Measurements from ENCODE around the gene RAI1. TPM values are rescaled to one million over a fixed set of nuclear protein-coding genes. Genes with fewer than 3 reads are reported as not detected.

RAI1 gene
- total and polyA plus RNA-seq, 5 donors from 2014 or later: 0.80 to 11.4 (median 1.1) TPM

GRCh38 chr17:17766744-17767120, 85.5 kb downstream of the RAI1 start:
- ATAC-seq (ENCODE audit: low read depth in 2 of 2) (no peak), DNase-seq (no peak)
- peak overlapping the region in 1 of 3 donors; percentile 62 for H3K27ac Mint-ChIP-seq
- Histone ChIP-seq H3K9me3 (ENCODE audit: control insufficient read depth in 2 of 2, low read length in 2 of 2) (no peaks in the 10 kb centered on the region), H3K36me3 (ENCODE audit: control insufficient read depth, insufficient read depth, low read length) (no peaks in the 10 kb centered on the region), H3K27me3 (ENCODE audit: control insufficient read depth, insufficient read depth, low read length) (no peaks in the 10 kb centered on the region), H3K27ac (ENCODE audit: insufficient read depth, low read length, poor library complexity, severe bottlenecking) (no peak overlapping the region), H3K4me3 (ENCODE audit: low read depth, low read length) (no peak overlapping the region), H3K4me1 (ENCODE audit: control insufficient read depth, insufficient read depth, low read length, poor library complexity, severe bottlenecking) (peaks cover 2% of the 10 kb centered on the region)
- H3K27me3 Mint-ChIP-seq: no peaks in the 10 kb centered on the region
- H3K4me1 Mint-ChIP-seq: peaks cover 0 to 25% (median 3%) of the 10 kb centered on the region in 4 donors
- no peaks in the 10 kb centered on the region for H3K9me3 Mint-ChIP-seq
- no peak overlapping the region for H3K4me3 Mint-ChIP-seq
- H3K36me3 Mint-ChIP-seq: no peaks in the 10 kb centered on the region

GRCh38 chr17:17767154-17767869, 86.1 kb downstream of the RAI1 start:
- no peak overlapping the region for H3K27ac ChIP-seq (ENCODE audit: insufficient read depth, low read length, poor library complexity, severe bottlenecking)
- Mint-ChIP-seq H3K36me3 (peaks cover 2% of the 10 kb centered on the region), H3K27me3 (no peaks in the 10 kb centered on the region), H3K4me1 (peaks cover 0 to 26% (median 3%) of the 10 kb centered on the region in 4 donors), H3K27ac (no peak overlapping the region), H3K4me3 (no peak overlapping the region), H3K9me3 (no peaks in the 10 kb centered on the region)
- no peak for DNase-seq
- H3K4me1 ChIP-seq (ENCODE audit: control insufficient read depth, insufficient read depth, low read length, poor library complexity, severe bottlenecking): peaks cover 2% of the 10 kb centered on the region
- no peak overlapping the region for H3K4me3 ChIP-seq (ENCODE audit: low read depth, low read length)
- H3K36me3 ChIP-seq (ENCODE audit: control insufficient read depth, insufficient read depth, low read length): no peaks in the 10 kb centered on the region
- no peaks in the 10 kb centered on the region for H3K9me3 ChIP-seq (ENCODE audit: control insufficient read depth in 2 of 2, low read length in 2 of 2)
- no peak for ATAC-seq (ENCODE audit: low read depth in 2 of 2)
- H3K27me3 ChIP-seq (ENCODE audit: control insufficient read depth, insufficient read depth, low read length): no peaks in the 10 kb centered on the region

GRCh38 chr17:17767887-17768418, 86.7 kb downstream of the RAI1 start:
- Mint-ChIP-seq H3K4me1 (peaks cover 0 to 30% (median 3%) of the 10 kb centered on the region in 4 donors), H3K27ac (no peak overlapping the region)
- DNase-seq: no peak

GRCh38 chr17:17768424-17769088, 87.3 kb downstream of the RAI1 start:
- H3K4me3 Mint-ChIP-seq: peak overlapping the region in 1 of 4 donors; percentile 21
- ATAC-seq (ENCODE audit: low read depth in 2 of 2) (peak in 1 of 2 donors; percentile 13), DNase-seq (no peak)
- H3K4me1 Mint-ChIP-seq: peaks cover 0 to 30% (median 3%) of the 10 kb centered on the region in 4 donors
- Histone ChIP-seq H3K27ac (ENCODE audit: insufficient read depth, low read length, poor library complexity, severe bottlenecking) (no peak overlapping the region), H3K4me3 (ENCODE audit: low read depth, low read length) (no peak overlapping the region), H3K4me1 (ENCODE audit: control insufficient read depth, insufficient read depth, low read length, poor library complexity, severe bottlenecking) (peaks cover 2% of the 10 kb centered on the region), H3K27me3 (ENCODE audit: control insufficient read depth, insufficient read depth, low read length) (no peaks in the 10 kb centered on the region), H3K36me3 (ENCODE audit: control insufficient read depth, insufficient read depth, low read length) (no peaks in the 10 kb centered on the region), H3K9me3 (ENCODE audit: control insufficient read depth in 2 of 2, low read length in 2 of 2) (no peaks in the 10 kb centered on the region)
- H3K27me3 Mint-ChIP-seq: no peaks in the 10 kb centered on the region
- H3K27ac Mint-ChIP-seq: no peak overlapping the region
- peaks cover 5% of the 10 kb centered on the region for H3K36me3 Mint-ChIP-seq
- H3K9me3 Mint-ChIP-seq: no peaks in the 10 kb centered on the region

More at GRCh38 chr17:17767887-17768418, 86.7 kb downstream of the RAI1 start:
- H3K27ac ChIP-seq (ENCODE audit: insufficient read depth, low read length, poor library complexity, severe bottlenecking): no peak overlapping the region
- H3K27me3 ChIP-seq (ENCODE audit: control insufficient read depth, insufficient read depth, low read length): no peaks in the 10 kb centered on the region
- no peaks in the 10 kb centered on the region for H3K9me3 ChIP-seq (ENCODE audit: control insufficient read depth in 2 of 2, low read length in 2 of 2)
- no peak for ATAC-seq (ENCODE audit: low read depth in 2 of 2)
- H3K4me1 ChIP-seq (ENCODE audit: control insufficient read depth, insufficient read depth, low read length, poor library complexity, severe bottlenecking): peaks cover 2% of the 10 kb centered on the region
- no peaks in the 10 kb centered on the region for H3K9me3 Mint-ChIP-seq
- peaks cover 5% of the 10 kb centered on the region for H3K36me3 Mint-ChIP-seq
- no peak overlapping the region for H3K4me3 ChIP-seq (ENCODE audit: low read depth, low read length)
- no peak overlapping the region for H3K4me3 Mint-ChIP-seq
- H3K27me3 Mint-ChIP-seq: no peaks in the 10 kb centered on the region
- no peaks in the 10 kb centered on the region for H3K36me3 ChIP-seq (ENCODE audit: control insufficient read depth, insufficient read depth, low read length)

- Mint-ChIP-seq H3K27ac (no peak overlapping the region), H3K36me3 (peaks cover 5% of the 10 kb centered on the region), H3K27me3 (no peaks in the 10 kb centered on the region), H3K4me1 (peaks cover 0 to 24% (median 3%) of the 10 kb centered on the region in 4 donors), H3K4me3 (no peak overlapping the region), H3K9me3 (no peaks in the 10 kb centered on the region)
- Histone ChIP-seq H3K36me3 (ENCODE audit: control insufficient read depth, insufficient read depth, low read length) (no peaks in the 10 kb centered on the region), H3K4me3 (ENCODE audit: low read depth, low read length) (no peak overlapping the region), H3K27me3 (ENCODE audit: control insufficient read depth, insufficient read depth, low read length) (no peaks in the 10 kb centered on the region), H3K27ac (ENCODE audit: insufficient read depth, low read length, poor library complexity, severe bottlenecking) (no peak overlapping the region), H3K4me1 (ENCODE audit: control insufficient read depth, insufficient read depth, low read length, poor library complexity, severe bottlenecking) (peaks cover 2% of the 10 kb centered on the region), H3K9me3 (ENCODE audit: control insufficient read depth in 2 of 2, low read length in 2 of 2) (no peaks in the 10 kb centered on the region)
- ATAC-seq (ENCODE audit: low read depth in 2 of 2) (no peak), DNase-seq (no peak)
Observed at GRCh38 chr17:17769869-17770631, 88.8 kb downstream of the RAI1 start.

GRCh38 chr17:17770632-17771044, 89.4 kb downstream of the RAI1 start:
- Mint-ChIP-seq H3K27me3 (no peaks in the 10 kb centered on the region), H3K36me3 (peaks cover 5% of the 10 kb centered on the region), H3K9me3 (no peaks in the 10 kb centered on the region), H3K4me1 (peaks cover 0 to 21% (median 3%) of the 10 kb centered on the region in 4 donors), H3K27ac (no peak overlapping the region), H3K4me3 (no peak overlapping the region)
- H3K36me3 ChIP-seq (ENCODE audit: control insufficient read depth, insufficient read depth, low read length): no peaks in the 10 kb centered on the region
- no peaks in the 10 kb centered on the region for H3K27me3 ChIP-seq (ENCODE audit: control insufficient read depth, insufficient read depth, low read length)
- no peak for DNase-seq
- ATAC-seq (ENCODE audit: low read depth in 2 of 2): no peak
- H3K27ac ChIP-seq (ENCODE audit: insufficient read depth, low read length, poor library complexity, severe bottlenecking): no peak overlapping the region
- no peaks in the 10 kb centered on the region for H3K9me3 ChIP-seq (ENCODE audit: control insufficient read depth in 2 of 2, low read length in 2 of 2)
- peaks cover 2% of the 10 kb centered on the region for H3K4me1 ChIP-seq (ENCODE audit: control insufficient read depth, insufficient read depth, low read length, poor library complexity, severe bottlenecking)
- no peak overlapping the region for H3K4me3 ChIP-seq (ENCODE audit: low read depth, low read length)

GRCh38 chr17:17771498-17772201, 90.4 kb downstream of the RAI1 start:
- ATAC-seq (ENCODE audit: low read depth in 2 of 2): no peak
- no peaks in the 10 kb centered on the region for H3K4me1 ChIP-seq (ENCODE audit: control insufficient read depth, insufficient read depth, low read length, poor library complexity, severe bottlenecking)
- H3K9me3 Mint-ChIP-seq: no peaks in the 10 kb centered on the region
- H3K27ac ChIP-seq (ENCODE audit: insufficient read depth, low read length, poor library complexity, severe bottlenecking): no peak overlapping the region
- H3K4me3 Mint-ChIP-seq: no peak overlapping the region
- H3K4me1 Mint-ChIP-seq: peaks cover 0 to 13% (median 3%) of the 10 kb centered on the region in 4 donors
- H3K4me3 ChIP-seq (ENCODE audit: low read depth, low read length): no peak overlapping the region
- no peaks in the 10 kb centered on the region for H3K9me3 ChIP-seq (ENCODE audit: control insufficient read depth in 2 of 2, low read length in 2 of 2)
- no peaks in the 10 kb centered on the region for H3K36me3 ChIP-seq (ENCODE audit: control insufficient read depth, insufficient read depth, low read length)
- peak overlapping the region in 1 of 3 donors; percentile 65 for H3K27ac Mint-ChIP-seq
- peaks cover 5% of the 10 kb centered on the region for H3K36me3 Mint-ChIP-seq
- no peaks in the 10 kb centered on the region for H3K27me3 Mint-ChIP-seq
- no peak for DNase-seq
- no peaks in the 10 kb centered on the region for H3K27me3 ChIP-seq (ENCODE audit: control insufficient read depth, insufficient read depth, low read length)

Measured in CD4-positive, CD25-positive, alpha-beta regulatory T cell (primary cell).